Measurements from ENCODE around the gene SPRED3.

SPRED3 gene

GRCh38 chr19:38370299-38370698, 18.2 kb upstream of the SPRED3 start:
- no peak for DNase-seq (ENCODE audit: extremely low read depth in 1 of 2, low read depth in 1 of 2)

GRCh38 chr19:38371081-38371480, 17.4 kb upstream of the SPRED3 start:
- DNase-seq (ENCODE audit: extremely low read depth in 1 of 2, low read depth in 1 of 2), result no peak

- DNase-seq (ENCODE audit: extremely low read depth in 1 of 2, low read depth in 1 of 2), result no peak
Observed at GRCh38 chr19:38373907-38374331, 14.6 kb upstream of the SPRED3 start.

- peak; percentile 98 for DNase-seq (ENCODE audit: extremely low read depth in 1 of 2, low read depth in 1 of 2)
Observed at GRCh38 chr19:38374332-38375097, 14.0 kb upstream of the SPRED3 start, which contains the start of gene PSMD8. Gene PSMD8 (plus strand): TSS chr19:38374571. CDS start chr19:38374602, 31 bp downstream.

- DNase-seq (ENCODE audit: extremely low read depth in 1 of 2, low read depth in 1 of 2), result no peak
Observed at GRCh38 chr19:38375098-38375493, 13.4 kb upstream of the SPRED3 start.

GRCh38 chr19:38375748-38376147, 12.7 kb upstream of the SPRED3 start:
- DNase-seq (ENCODE audit: extremely low read depth in 1 of 2, low read depth in 1 of 2), result no peak

- DNase-seq (ENCODE audit: extremely low read depth in 1 of 2, low read depth in 1 of 2), result no peak
Observed at GRCh38 chr19:38376576-38376975, 11.9 kb upstream of the SPRED3 start.

- no peak for DNase-seq (ENCODE audit: extremely low read depth in 1 of 2, low read depth in 1 of 2)
Observed at GRCh38 chr19:38377052-38377451, 11.4 kb upstream of the SPRED3 start.

- DNase-seq (ENCODE audit: extremely low read depth in 1 of 2, low read depth in 1 of 2), result no peak
Observed at GRCh38 chr19:38378866-38379265, 9.6 kb upstream of the SPRED3 start.

- no peak for DNase-seq (ENCODE audit: extremely low read depth in 1 of 2, low read depth in 1 of 2)
Observed at GRCh38 chr19:38381138-38381537, 7.4 kb upstream of the SPRED3 start.

GRCh38 chr19:38383184-38383583, 5.3 kb upstream of the SPRED3 start:
- no peak for DNase-seq (ENCODE audit: extremely low read depth in 1 of 2, low read depth in 1 of 2)

- no peak for DNase-seq (ENCODE audit: extremely low read depth in 1 of 2, low read depth in 1 of 2)
Observed at GRCh38 chr19:38383743-38384142, 4.8 kb upstream of the SPRED3 start.

GRCh38 chr19:38384209-38385027, 4.1 kb upstream of the SPRED3 start:
- DNase-seq (ENCODE audit: extremely low read depth in 1 of 2, low read depth in 1 of 2), result no peak

- no peak for DNase-seq (ENCODE audit: extremely low read depth in 1 of 2, low read depth in 1 of 2)
Observed at GRCh38 chr19:38385057-38385803, 3.3 kb upstream of the SPRED3 start.

GRCh38 chr19:38385804-38386257, 2.7 kb upstream of the SPRED3 start:
- DNase-seq (ENCODE audit: extremely low read depth in 1 of 2, low read depth in 1 of 2), result no peak

- no peak for DNase-seq (ENCODE audit: extremely low read depth in 1 of 2, low read depth in 1 of 2)
Observed at GRCh38 chr19:38386300-38386970, 2.1 kb upstream of the SPRED3 start.

- DNase-seq (ENCODE audit: extremely low read depth in 1 of 2, low read depth in 1 of 2), result no peak
Observed at GRCh38 chr19:38386971-38387549, 1.4 kb upstream of the SPRED3 start.

- DNase-seq (ENCODE audit: extremely low read depth in 1 of 2, low read depth in 1 of 2), result peak; percentile 46 to 83
Observed at GRCh38 chr19:38387550-38388348, 748 bp upstream of the SPRED3 start, which contains the start of gene GGN. Gene GGN (minus strand): TSS chr19:38388034. CDS start chr19:38387261, 773 bp downstream.
